HepG2 (cell line): ENCODE measurements around the gene SMLR1. TPM values are rescaled to one million over a fixed set of nuclear protein-coding genes. Genes with fewer than 3 reads are reported as not detected.

Experiments
- CC2D1A ChIP-seq: sonication (generic); formaldehyde crosslinking; IDR thresholded peaks from 2 replicates; pipeline ENCODE4 v1.8.1; 2023; ENCODE audit warnings: mild to moderate bottlenecking, missing genetic modification reagents
- CREM ChIP-seq, 2 experiments: sonication (generic) in 1 of 2; formaldehyde crosslinking in 1 of 2; IDR thresholded peaks; 2 replicates each; pipeline versions ENCODE4 v1.4.0 to v1.6.1; 2016 to 2020; ENCODE audit warnings: antibody characterized with exemption in 1 of 2, mild to moderate bottlenecking in 1 of 2, missing genetic modification reagents in 1 of 2
- NFRKB ChIP-seq: fragments of 450-650 bp; IDR thresholded peaks from 2 replicates; pipeline ENCODE4 v1.6.1; 2017
- SALL2 ChIP-seq: sonication (generic); formaldehyde crosslinking; IDR thresholded peaks from 2 replicates; pipeline ENCODE4 v1.8.1; 2023; ENCODE audit warnings: mild to moderate bottlenecking, missing genetic modification reagents, inconsistent platforms
- SSRP1 ChIP-seq: IDR thresholded peaks from 2 replicates; pipeline ENCODE4 v1.6.1; 2016; ENCODE audit warnings: control low read depth
- TP53 ChIP-seq: sonication (generic); formaldehyde crosslinking; conservative IDR thresholded peaks from 2 replicates; pipeline ENCODE4 v1.4.0; 2020; ENCODE audit warnings: missing genetic modification reagents
- ZBTB20 ChIP-seq: sonication (generic); formaldehyde crosslinking; IDR thresholded peaks from 2 replicates; pipeline ENCODE4 v1.8.1; 2023; ENCODE audit warnings: missing genetic modification reagents, low read depth, mild to moderate bottlenecking, borderline replicate concordance
- ZBTB40 ChIP-seq, 2 experiments: fragments of 450-650 bp in 1 of 2; sonication (generic) in 1 of 2; formaldehyde crosslinking in 1 of 2; IDR thresholded peaks; 2 replicates each; pipeline versions ENCODE4 v1.6.1 to v1.8.0; 2016 to 2022; ENCODE audit warnings: antibody characterized with exemption in 1 of 2, mild to moderate bottlenecking in 1 of 2, missing genetic modification reagents in 1 of 2
- ZNF232 ChIP-seq: sonication (generic); formaldehyde crosslinking; IDR thresholded peaks from 2 replicates; pipeline ENCODE4 v1.4.0; 2020; ENCODE audit warnings: missing genetic modification reagents, borderline replicate concordance
- ZNF562 ChIP-seq: sonication (generic); formaldehyde crosslinking; IDR thresholded peaks from 2 replicates; pipeline ENCODE4 v1.8.0; 2022; ENCODE audit warnings: missing genetic modification reagents, borderline replicate concordance
- ZNF83 ChIP-seq: sonication (generic); formaldehyde crosslinking; IDR thresholded peaks from 2 replicates; pipeline ENCODE4 v1.4.0; 2020; ENCODE audit warnings: missing genetic modification reagents, mild to moderate bottlenecking, borderline replicate concordance
- ZSCAN31 ChIP-seq: sonication (generic); formaldehyde crosslinking; IDR thresholded peaks from 2 replicates; pipeline ENCODE4 v1.5.0; 2020; ENCODE audit warnings: low read depth, mild to moderate bottlenecking, missing genetic modification reagents
- polyA plus RNA-seq, 8 experiments: library from polyadenylated mRNA; depleted of rRNA in 3 of 8; stranded (reverse) in 7 of 8; unstranded in 1 of 8; fragments of >200 nt; fragmentation: Illumina TruSeq in 4 of 8; extraction: Trizol in 4 of 8; gene quantifications; 2 replicates each; pipeline versions ENCODE4 v1.2.1 to v1.2.3, GENCODE V29; 2011 to 2016; ENCODE audit warnings: low read depth in 4 of 8, missing spikeins in 1 of 8, mixed read lengths in 1 of 8; ENCODE audit not compliant: insufficient read depth in 1 of 8
- total RNA-seq, 5 experiments: library from RNA; depleted of rRNA; stranded (reverse); fragments of >200 nt; fragmentation: Illumina TruSeq; extraction: Trizol; gene quantifications; 2 replicates each; pipeline ENCODE4 v1.2.3, GENCODE V29; 2016; ENCODE audit warnings: low read depth in 1 of 5
- TF ChIP-seq, protein P1 (sequence below): sonication (generic); formaldehyde crosslinking; IDR thresholded peaks from 2 replicates; pipeline ENCODE4 v1.9.0; 2021; ENCODE audit warnings: missing genetic modification reagents, borderline replicate concordance
- TF ChIP-seq, protein P2 (sequence below): sonication (generic); formaldehyde crosslinking; IDR thresholded peaks from 2 replicates; pipeline ENCODE4 v1.8.0; 2022; ENCODE audit warnings: mild to moderate bottlenecking, missing genetic modification reagents, borderline replicate concordance

Gene SMLR1
- total and polyA plus RNA-seq, 2 of the 13 experiments (the other 11 are each of a cell fraction or from before 2014, with no cell fraction given) = 41.8 to 104 TPM

GRCh38 chr6:130815200-130816071, 11.8 kb upstream of the SMLR1 start (continued):
- TF ChIP-seq, protein P1, sequence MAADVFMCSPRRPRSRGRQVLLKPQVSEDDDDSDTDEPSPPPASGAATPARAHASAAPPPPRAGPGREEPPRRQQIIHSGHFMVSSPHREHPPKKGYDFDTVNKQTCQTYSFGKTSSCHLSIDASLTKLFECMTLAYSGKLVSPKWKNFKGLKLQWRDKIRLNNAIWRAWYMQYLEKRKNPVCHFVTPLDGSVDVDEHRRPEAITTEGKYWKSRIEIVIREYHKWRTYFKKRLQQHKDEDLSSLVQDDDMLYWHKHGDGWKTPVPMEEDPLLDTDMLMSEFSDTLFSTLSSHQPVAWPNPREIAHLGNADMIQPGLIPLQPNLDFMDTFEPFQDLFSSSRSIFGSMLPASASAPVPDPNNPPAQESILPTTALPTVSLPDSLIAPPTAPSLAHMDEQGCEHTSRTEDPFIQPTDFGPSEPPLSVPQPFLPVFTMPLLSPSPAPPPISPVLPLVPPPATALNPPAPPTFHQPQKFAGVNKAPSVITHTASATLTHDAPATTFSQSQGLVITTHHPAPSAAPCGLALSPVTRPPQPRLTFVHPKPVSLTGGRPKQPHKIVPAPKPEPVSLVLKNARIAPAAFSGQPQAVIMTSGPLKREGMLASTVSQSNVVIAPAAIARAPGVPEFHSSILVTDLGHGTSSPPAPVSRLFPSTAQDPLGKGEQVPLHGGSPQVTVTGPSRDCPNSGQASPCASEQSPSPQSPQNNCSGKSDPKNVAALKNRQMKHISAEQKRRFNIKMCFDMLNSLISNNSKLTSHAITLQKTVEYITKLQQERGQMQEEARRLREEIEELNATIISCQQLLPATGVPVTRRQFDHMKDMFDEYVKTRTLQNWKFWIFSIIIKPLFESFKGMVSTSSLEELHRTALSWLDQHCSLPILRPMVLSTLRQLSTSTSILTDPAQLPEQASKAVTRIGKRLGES (CRISPR knock-in tag) = peak; percentile 73; the same call in 1 of the 2 replicates
- TF ChIP-seq CREM (IDR thresholded peaks at IDR 0.05) (peak; percentile 94), CREM (CRISPR knock-in tag; IDR thresholded peaks at IDR 0.05) (no peak), ZSCAN31 (CRISPR knock-in tag) (peak; percentile 88), CC2D1A (0 out of 2 replicates have a peak, but pooled peaks have one; percentile 32), ZBTB20 (CRISPR knock-in tag) (peak; percentile 97; the same call in 1 of the 2 replicates), SALL2 (CRISPR knock-in tag) (peak; percentile 74), TP53 (no peak), NFRKB (no peak), ZNF232 (peak; percentile 38; the same call in 1 of the 2 replicates), ZNF562 (no peak), SSRP1 (0 out of 2 replicates have a peak, but pooled peaks have one; percentile 73), ZNF83 (CRISPR knock-in tag) (no peak), ZBTB40 (IDR thresholded peaks at IDR 0.05) (no peak), ZBTB40 (CRISPR knock-in tag; IDR thresholded peaks at IDR 0.05) (no peak; the same call in 1 of the 2 replicates)
- TF ChIP-seq, protein P2, sequence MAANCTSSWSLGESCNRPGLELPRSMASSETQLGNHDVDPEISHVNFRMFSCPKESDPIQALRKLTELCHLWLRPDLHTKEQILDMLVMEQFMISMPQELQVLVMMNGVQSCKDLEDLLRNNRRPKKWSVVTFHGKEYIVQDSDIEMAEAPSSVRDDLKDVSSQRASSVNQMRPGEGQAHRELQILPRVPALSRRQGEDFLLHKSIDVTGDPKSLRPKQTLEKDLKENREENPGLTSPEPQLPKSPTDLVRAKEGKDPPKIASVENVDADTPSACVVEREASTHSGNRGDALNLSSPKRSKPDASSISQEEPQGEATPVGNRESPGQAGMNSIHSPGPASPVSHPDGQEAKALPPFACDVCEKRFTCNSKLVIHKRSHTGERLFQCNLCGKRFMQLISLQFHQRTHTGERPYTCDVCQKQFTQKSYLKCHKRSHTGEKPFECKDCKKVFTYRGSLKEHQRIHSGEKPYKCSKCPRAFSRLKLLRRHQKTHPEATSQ (CRISPR knock-in tag) = peak; percentile 95; the same call in 1 of the 2 replicates
